Stimulated activated CD4-positive, alpha-beta T cell treated with anti-CD3 and anti-CD28 coated beads, Interleukin-12 subunit alpha, Interleukin-12 subunit beta, amount 100 ng/mL, for 24 hours (primary cell): ENCODE data around the gene API5.

Source experiments
- DNase-seq, 2 experiments: peaks; one replicate each; pipeline ENCODE4 v3.0.0-alpha.2; 2020; ENCODE audit warnings: low read depth in 2 of 2

API5 gene

GRCh38 chr11:43359422-43359818, 47.6 kb downstream of the API5 start:
- DNase-seq: peak; percentile 13 to 19

GRCh38 chr11:43360361-43361032, 48.7 kb downstream of the API5 start:
- no peak for DNase-seq

DNA sequence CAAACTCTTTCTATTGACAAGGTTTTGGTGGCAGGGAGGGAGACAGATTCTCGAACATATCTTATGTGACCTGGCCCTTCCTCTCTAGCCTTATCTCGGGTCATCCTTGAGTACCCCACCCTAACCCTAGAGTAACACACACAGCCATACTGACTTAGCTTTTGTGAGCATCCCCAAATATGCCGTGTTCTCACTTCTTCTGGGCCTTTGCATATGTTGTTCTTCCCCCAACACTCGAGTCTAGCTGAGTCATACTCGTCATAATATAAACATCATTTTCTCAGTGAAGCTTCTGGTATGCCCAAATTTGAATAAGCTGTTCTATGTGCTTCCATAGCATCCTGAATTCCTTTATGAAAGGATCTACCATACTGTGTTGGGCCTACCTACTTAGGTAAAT, 54.9 kb downstream of the API5 start:
- no peak for DNase-seq

DNA sequence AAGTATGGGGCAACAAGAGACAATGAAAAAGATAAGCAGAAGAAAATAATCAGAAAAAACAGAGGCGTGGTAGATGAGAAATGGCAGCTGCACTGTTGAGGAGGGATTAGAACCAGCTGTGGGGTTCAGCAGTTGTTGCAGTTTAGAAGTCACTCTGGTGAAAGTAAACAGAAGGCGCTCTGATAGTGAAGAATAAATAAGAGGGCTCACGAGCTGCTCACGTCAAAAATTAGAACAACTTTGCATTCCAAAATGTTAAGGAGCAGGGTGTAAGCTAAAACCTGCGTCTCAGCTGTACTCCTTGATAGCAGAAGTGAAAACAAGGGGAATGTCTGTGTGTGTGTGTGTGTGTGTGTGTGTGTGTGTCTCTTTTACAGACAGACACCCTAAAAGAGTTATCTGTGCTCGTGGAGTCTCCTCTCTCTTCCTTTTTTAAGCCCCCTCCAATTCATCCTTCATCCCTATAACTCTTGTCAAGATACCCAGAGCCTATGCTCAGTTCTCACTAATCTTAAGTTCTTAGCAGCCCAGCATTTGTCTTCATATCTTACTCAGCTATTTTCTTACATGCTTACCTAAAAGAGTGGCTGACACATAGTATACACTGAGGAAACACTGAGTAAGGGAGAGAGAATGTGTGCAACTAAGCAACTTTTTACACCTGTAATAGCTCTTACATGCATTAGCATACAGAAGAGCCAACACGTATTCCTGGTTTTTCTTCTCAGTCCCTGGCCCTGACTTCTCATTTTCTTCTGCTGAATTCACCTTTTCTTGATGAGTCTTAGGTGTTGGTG, 55.8 kb downstream of the API5 start:
- no peak for DNase-seq

- no peak for DNase-seq
These were observed 64.3 kb downstream of the API5 start for GRCh38 chr11:43376065-43376464.

- DNase-seq: no peak
These were observed 64.8 kb downstream of the API5 start for GRCh38 chr11:43376594-43376993.

DNA sequence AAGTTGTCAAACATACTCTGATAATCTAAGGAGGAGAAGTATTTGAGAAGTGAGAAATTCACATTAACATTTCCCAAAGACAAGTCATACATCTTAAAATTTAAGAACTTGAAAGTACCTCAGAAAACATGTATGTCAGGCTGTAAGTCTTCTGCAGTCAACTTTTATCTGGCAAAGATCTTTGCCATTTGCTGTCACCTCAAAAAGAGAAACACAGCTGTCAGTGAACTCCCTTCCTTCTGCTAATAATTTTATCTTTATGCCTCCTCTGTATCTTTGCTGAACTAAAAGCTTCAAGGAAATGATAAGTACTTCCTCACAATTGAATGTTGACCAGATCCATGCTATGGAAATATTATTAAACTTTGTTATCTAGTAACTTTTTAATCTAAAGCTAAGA, 65.6 kb downstream of the API5 start:
- no peak for DNase-seq

GRCh38 chr11:43378897-43379296, 67.1 kb downstream of the API5 start:
- no peak for DNase-seq

- DNase-seq: no peak
These were observed 70.0 kb downstream of the API5 start for GRCh38 chr11:43381802-43382201.

DNA sequence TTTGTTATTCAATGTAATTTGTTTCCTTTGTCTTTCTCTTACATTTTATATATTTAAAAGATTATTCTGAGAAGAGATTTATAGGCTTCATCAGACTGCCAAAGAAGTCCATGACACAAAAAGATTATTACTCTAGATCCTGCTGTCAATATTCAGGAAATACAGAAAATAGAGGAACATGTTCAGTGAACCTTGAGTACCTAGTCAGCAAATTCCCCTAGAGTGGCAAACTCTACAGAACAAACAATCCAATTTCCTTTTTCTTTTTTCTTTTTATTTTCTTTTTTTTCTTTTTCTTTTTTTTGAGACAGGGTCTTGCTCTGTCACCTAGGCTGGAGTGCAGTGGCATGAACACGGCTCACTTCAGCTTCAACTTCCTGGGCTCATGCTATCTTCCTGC, 70.8 kb downstream of the API5 start:
- no peak for DNase-seq

DNA sequence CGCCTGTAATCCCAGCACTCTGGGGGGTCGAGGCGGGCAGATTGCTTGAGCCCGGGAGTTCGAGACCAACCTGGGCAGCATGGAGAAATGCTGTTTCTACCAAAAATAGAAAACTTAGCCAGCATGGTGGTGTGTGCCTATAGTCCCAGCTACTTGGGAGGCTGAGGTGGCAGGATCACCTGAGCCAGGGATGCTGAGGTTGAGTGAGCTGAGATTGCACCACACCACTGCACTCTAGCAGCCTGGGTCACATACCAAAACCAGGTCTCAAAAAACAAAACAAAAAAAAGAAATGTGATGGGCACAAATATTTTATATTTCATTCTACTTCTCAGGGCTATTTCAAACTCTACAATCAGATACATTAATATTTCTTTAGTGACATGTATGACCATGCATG, 72.6 kb downstream of the API5 start:
- no peak for DNase-seq

GRCh38 chr11:43392713-43393112, 80.9 kb downstream of the API5 start:
- DNase-seq: no peak

DNA sequence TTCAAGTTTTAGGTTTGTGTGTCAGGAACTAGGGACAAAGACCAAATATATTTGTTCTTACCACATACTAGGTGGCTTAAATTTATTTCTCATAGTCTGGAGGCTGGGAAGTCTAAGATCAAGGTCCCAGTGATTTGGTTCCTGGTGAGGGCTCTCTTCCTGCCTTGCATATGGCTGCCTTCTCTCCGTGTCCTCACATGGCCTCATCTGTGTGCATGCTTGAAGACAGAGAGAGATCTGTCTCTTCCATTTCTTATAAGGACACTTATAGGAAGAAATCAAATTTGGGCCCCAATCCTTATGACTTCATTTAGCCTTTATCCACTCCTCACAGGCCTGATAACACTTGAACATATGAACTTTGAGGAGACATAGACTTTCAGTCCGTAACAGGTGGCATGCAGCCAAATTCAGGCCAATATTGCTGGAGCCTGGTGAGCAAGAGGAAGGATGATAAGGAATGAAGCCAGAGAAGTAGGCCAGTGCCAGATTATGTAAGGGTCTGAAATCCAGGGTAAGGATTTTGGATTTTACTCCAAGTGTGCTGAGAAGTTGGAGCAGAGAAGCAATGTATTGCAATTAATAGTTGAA, 82.1 kb downstream of the API5 start:
- no peak for DNase-seq
